ENCODE data around the gene SNHG17. TPM values are rescaled to one million over a fixed set of nuclear protein-coding genes. Genes with fewer than 3 reads are reported as not detected.

The SNHG17 gene
- total and polyA plus RNA-seq, 2 donors (not counting 1 experiment from before 2014, with no cell fraction given), result 49.6 to 78.0 TPM

GRCh38 chr20:38377039-38377685 is 58.0 kb downstream of the SNHG17 start:
- CTCF ChIA-PET, result no interaction called here
- TF ChIP-seq EZH2 (IDR thresholded peaks at IDR 0.05; ENCODE audit: borderline replicate concordance, insufficient read depth, low read depth, low read length, poor library complexity, severe bottlenecking), result no peak
- no peak for TF ChIP-seq CTCF (IDR thresholded peaks at IDR 0.05)
- no peaks in the 10 kb centered on the region for H3K9me3 ChIP-seq (ENCODE audit: control extremely low read depth in 1 of 3, control insufficient read depth in 2 of 3, insufficient read depth in 1 of 3, low read length in 2 of 3)
- Mint-ChIP-seq H3K27ac (no peak overlapping the region), H3K4me3 (no peak overlapping the region), H3K9me3 (ENCODE audit: insufficient read depth) (no peaks in the 10 kb centered on the region), H3K27me3 (peaks cover 20% of the 10 kb centered on the region), H3K4me1 (no peaks in the 10 kb centered on the region)
- H3K4me1 ChIP-seq (ENCODE audit: control insufficient read depth in 2 of 2, insufficient read depth in 2 of 2, low read length in 2 of 2), result no peaks in the 10 kb centered on the region
- no peak overlapping the region for H3K9ac ChIP-seq (ENCODE audit: low read length)
- H3K79me2 ChIP-seq (ENCODE audit: control insufficient read depth, insufficient read depth, low read length), result no peaks in the 10 kb centered on the region
- H3K27ac ChIP-seq (ENCODE audit: low read length in 2 of 2), result no peak overlapping the region
- WGBS (ENCODE audit: insufficient coverage), result 91% methylated on average over 5 of the region's 11 CpGs
- H2AFZ ChIP-seq (ENCODE audit: insufficient read depth, low read depth, low read length, poor library complexity, severe bottlenecking), result no peak overlapping the region
- peaks cover 0 to 6% (median 3%) of the 10 kb centered on the region in 4 experiments for H3K27me3 ChIP-seq (replicated peaks in 1 of 4; ENCODE audit: control extremely low read depth in 1 of 4, control insufficient read depth in 3 of 4, insufficient read depth in 4 of 4, low read length in 3 of 4)
- ATAC-seq (ENCODE audit: low read depth), result no peak
- H3K4me3 ChIP-seq (ENCODE audit: control extremely low read depth in 1 of 5, extremely low read depth in 1 of 5, insufficient read depth in 1 of 5, low read depth in 2 of 5, low read length in 4 of 5), result no peak overlapping the region
- no peaks in the 10 kb centered on the region for H4K20me1 ChIP-seq (ENCODE audit: control insufficient read depth, insufficient read depth, low read length, poor library complexity, severe bottlenecking)
- H3K4me2 ChIP-seq (replicated peaks; ENCODE audit: low read depth, low read length, poor library complexity, severe bottlenecking), result no peak overlapping the region
- intact Hi-C loops (cut with micrococcal nuclease), result no loop called here
- no peak for DNase-seq
- POLR2A ChIA-PET, result no interaction called here
- H3K36me3 ChIP-seq (replicated peaks in 1 of 2; ENCODE audit: control extremely low read depth in 1 of 2, control insufficient read depth in 1 of 2, extremely low read depth in 1 of 2, insufficient read depth in 2 of 2, low read length in 1 of 2), result no peaks in the 10 kb centered on the region

GRCh38 chr20:38373898-38374297 is 61.2 kb downstream of the SNHG17 start:
- ChIA-PET CTCF (no interaction called here), POLR2A (no interaction called here)
- no peak overlapping the region for H3K9ac ChIP-seq (ENCODE audit: low read length)
- 92% methylated on average over 3 of the region's 5 CpGs for WGBS (ENCODE audit: insufficient coverage)
- TF ChIP-seq EZH2 (IDR thresholded peaks at IDR 0.05; ENCODE audit: borderline replicate concordance, insufficient read depth, low read depth, low read length, poor library complexity, severe bottlenecking), result no peak
- TF ChIP-seq CTCF (IDR thresholded peaks at IDR 0.05), result no peak
- intact Hi-C loops (cut with micrococcal nuclease), result no loop called here
- H3K27me3 Mint-ChIP-seq, result peaks cover 26% of the 10 kb centered on the region
- no peak overlapping the region for H3K4me2 ChIP-seq (replicated peaks; ENCODE audit: low read depth, low read length, poor library complexity, severe bottlenecking)
- H3K4me3 Mint-ChIP-seq, result no peak overlapping the region
- H3K4me1 ChIP-seq (ENCODE audit: control insufficient read depth in 2 of 2, insufficient read depth in 2 of 2, low read length in 2 of 2), result peaks cover 4% of the 10 kb centered on the region in 2 donors
- no peaks in the 10 kb centered on the region for H4K20me1 ChIP-seq (ENCODE audit: control insufficient read depth, insufficient read depth, low read length, poor library complexity, severe bottlenecking)
- ATAC-seq (ENCODE audit: low read depth), result no peak
- no peaks in the 10 kb centered on the region for H3K79me2 ChIP-seq (ENCODE audit: control insufficient read depth, insufficient read depth, low read length)
- peaks cover 0 to 3% (median 0%) of the 10 kb centered on the region in 4 experiments for H3K27me3 ChIP-seq (replicated peaks in 1 of 4; ENCODE audit: control extremely low read depth in 1 of 4, control insufficient read depth in 3 of 4, insufficient read depth in 4 of 4, low read length in 3 of 4)
- H3K9me3 Mint-ChIP-seq (ENCODE audit: insufficient read depth), result no peaks in the 10 kb centered on the region
- H3K27ac Mint-ChIP-seq, result no peak overlapping the region
- no peaks in the 10 kb centered on the region for H3K36me3 ChIP-seq (replicated peaks in 1 of 2; ENCODE audit: control extremely low read depth in 1 of 2, control insufficient read depth in 1 of 2, extremely low read depth in 1 of 2, insufficient read depth in 2 of 2, low read length in 1 of 2)
- no peak overlapping the region for H3K27ac ChIP-seq (ENCODE audit: low read length in 2 of 2)
- H3K4me3 ChIP-seq (ENCODE audit: control extremely low read depth in 1 of 5, extremely low read depth in 1 of 5, insufficient read depth in 1 of 5, low read depth in 2 of 5, low read length in 4 of 5), result no peak overlapping the region
- H2AFZ ChIP-seq (ENCODE audit: insufficient read depth, low read depth, low read length, poor library complexity, severe bottlenecking), result no peak overlapping the region
- no peaks in the 10 kb centered on the region for H3K9me3 ChIP-seq (ENCODE audit: control extremely low read depth in 1 of 3, control insufficient read depth in 2 of 3, insufficient read depth in 1 of 3, low read length in 2 of 3)
- DNase-seq, result no peak
- H3K4me1 Mint-ChIP-seq, result peaks cover 5% of the 10 kb centered on the region

All from B cell (primary cell).